ENCODE results near the gene STOX2. TPM values are rescaled to one million over a fixed set of nuclear protein-coding genes. Genes with fewer than 3 reads are reported as not detected.

The STOX2 gene
- total and polyA plus RNA-seq, 2 donors (not counting 3 experiments of a cell fraction or from before 2014, with no cell fraction given) = 0.03 to 0.24 TPM

- ChIA-PET CTCF (no interaction called here), POLR2A (no interaction called here)
- Histone ChIP-seq H3K27ac (ENCODE audit: insufficient read depth, low read depth, low read length) (no peak overlapping the region), H2AFZ (ENCODE audit: low read depth, low read length) (no peak overlapping the region), H3K9me1 (replicated peaks; ENCODE audit: control insufficient read depth, extremely low read depth, insufficient read depth, low read length) (no peaks in the 10 kb centered on the region), H3K4me3 (replicated peaks in 1 of 3; ENCODE audit: insufficient read depth in 1 of 3, low read depth in 1 of 3, low read length in 3 of 3) (no peak overlapping the region), H3K79me2 (ENCODE audit: control insufficient read depth, insufficient read depth, low read length) (no peaks in the 10 kb centered on the region), H3K4me2 (ENCODE audit: insufficient read depth, low read length) (no peak overlapping the region), H3K4me1 (ENCODE audit: control insufficient read depth, extremely low read depth, insufficient read depth, low read length) (no peaks in the 10 kb centered on the region), H3K9me3 (replicated peaks; ENCODE audit: control insufficient read depth, insufficient read depth, low read length) (no peaks in the 10 kb centered on the region), H3K27me3 (ENCODE audit: control insufficient read depth in 2 of 2, insufficient read depth in 2 of 2, low read length in 2 of 2) (no peaks in the 10 kb centered on the region), H4K20me1 (replicated peaks; ENCODE audit: control insufficient read depth, extremely low read depth, insufficient read depth, low read length) (no peaks in the 10 kb centered on the region), H3K36me3 (ENCODE audit: control insufficient read depth in 2 of 2, extremely low read depth in 1 of 2, insufficient read depth in 2 of 2, low read length in 2 of 2) (no peaks in the 10 kb centered on the region), H3K9ac (replicated peaks; ENCODE audit: extremely low read depth, insufficient read depth, low read length) (no peak overlapping the region)
- intact Hi-C loops (cut with micrococcal nuclease) (no loop called here), dilution Hi-C loops (cut with MboI; ENCODE audit: extremely low pct_ligation_motif_present, low sequenced_read_pairs) (no loop called here)
- TF ChIP-seq POLR2AphosphoS5 (IDR thresholded peaks at IDR 0.05; ENCODE audit: insufficient read depth, low read depth, low read length) = no peak
- no peak for TF ChIP-seq GATA2 (IDR thresholded peaks at IDR 0.05; ENCODE audit: insufficient read depth, insufficient read length, low read depth, low read length)
- TF ChIP-seq JUN (IDR thresholded peaks at IDR 0.05; ENCODE audit: borderline replicate concordance, insufficient read depth, insufficient read length, low read depth) = no peak
- TF ChIP-seq, protein P1, sequence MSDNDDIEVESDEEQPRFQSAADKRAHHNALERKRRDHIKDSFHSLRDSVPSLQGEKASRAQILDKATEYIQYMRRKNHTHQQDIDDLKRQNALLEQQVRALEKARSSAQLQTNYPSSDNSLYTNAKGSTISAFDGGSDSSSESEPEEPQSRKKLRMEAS (IDR thresholded peaks at IDR 0.05; ENCODE audit: insufficient read depth, insufficient read length) = no peak
- no peak for TF ChIP-seq FOS (IDR thresholded peaks at IDR 0.05; ENCODE audit: borderline replicate concordance, insufficient read depth, low read length)
- no peak for TF ChIP-seq MYC (IDR thresholded peaks at IDR 0.05; ENCODE audit: low read depth, low read length)
- TF ChIP-seq EZH2 (IDR thresholded peaks at IDR 0.05; ENCODE audit: borderline replicate concordance, low read depth, low read length, severe bottlenecking) = no peak
- no peak for TF ChIP-seq POLR2A (IDR thresholded peaks at IDR 0.05; ENCODE audit: low read depth, low read length)
- TF ChIP-seq, protein P2, sequence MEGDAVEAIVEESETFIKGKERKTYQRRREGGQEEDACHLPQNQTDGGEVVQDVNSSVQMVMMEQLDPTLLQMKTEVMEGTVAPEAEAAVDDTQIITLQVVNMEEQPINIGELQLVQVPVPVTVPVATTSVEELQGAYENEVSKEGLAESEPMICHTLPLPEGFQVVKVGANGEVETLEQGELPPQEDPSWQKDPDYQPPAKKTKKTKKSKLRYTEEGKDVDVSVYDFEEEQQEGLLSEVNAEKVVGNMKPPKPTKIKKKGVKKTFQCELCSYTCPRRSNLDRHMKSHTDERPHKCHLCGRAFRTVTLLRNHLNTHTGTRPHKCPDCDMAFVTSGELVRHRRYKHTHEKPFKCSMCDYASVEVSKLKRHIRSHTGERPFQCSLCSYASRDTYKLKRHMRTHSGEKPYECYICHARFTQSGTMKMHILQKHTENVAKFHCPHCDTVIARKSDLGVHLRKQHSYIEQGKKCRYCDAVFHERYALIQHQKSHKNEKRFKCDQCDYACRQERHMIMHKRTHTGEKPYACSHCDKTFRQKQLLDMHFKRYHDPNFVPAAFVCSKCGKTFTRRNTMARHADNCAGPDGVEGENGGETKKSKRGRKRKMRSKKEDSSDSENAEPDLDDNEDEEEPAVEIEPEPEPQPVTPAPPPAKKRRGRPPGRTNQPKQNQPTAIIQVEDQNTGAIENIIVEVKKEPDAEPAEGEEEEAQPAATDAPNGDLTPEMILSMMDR (IDR thresholded peaks at IDR 0.05; ENCODE audit: extremely low read depth in 1 of 2, insufficient read depth in 1 of 2, low read depth in 1 of 2, low read length in 2 of 2) = no peak
- no TSS peak for BruUV-seq (replicated peaks)
- FAIRE-seq (no peak), DNase-seq (ENCODE audit: low read depth, low spot score) (no peak)
Observed at GRCh38 chr4:184067931-184068554, 162.9 kb downstream of the STOX2 start.

Other genes with a start within 250 kb of the STOX2 start
- gene RWDD4, start 246.1 kb upstream of the STOX2 start, total RNA-seq = 16.6 and 16.8 TPM in 2 replicates
- 4.2 and 4.9 TPM in 2 replicates for gene RWDD4, start 246.1 kb upstream of the STOX2 start, polyA plus RNA-seq
- gene TRAPPC11, start 246.0 kb upstream of the STOX2 start, total RNA-seq = 29.7 and 32.1 TPM in 2 replicates
- gene TRAPPC11, start 246.0 kb upstream of the STOX2 start, polyA plus RNA-seq = 15.8 and 21.2 TPM in 2 replicates